Measurements from ENCODE around the gene SUMO4. TPM values are rescaled to one million over a fixed set of nuclear protein-coding genes. Genes with fewer than 3 reads are reported as not detected.

SUMO4 gene
- total and polyA plus RNA-seq, 4 donors: 0.83 to 3.3 (median 0.84) TPM; not detected in 1

DNA sequence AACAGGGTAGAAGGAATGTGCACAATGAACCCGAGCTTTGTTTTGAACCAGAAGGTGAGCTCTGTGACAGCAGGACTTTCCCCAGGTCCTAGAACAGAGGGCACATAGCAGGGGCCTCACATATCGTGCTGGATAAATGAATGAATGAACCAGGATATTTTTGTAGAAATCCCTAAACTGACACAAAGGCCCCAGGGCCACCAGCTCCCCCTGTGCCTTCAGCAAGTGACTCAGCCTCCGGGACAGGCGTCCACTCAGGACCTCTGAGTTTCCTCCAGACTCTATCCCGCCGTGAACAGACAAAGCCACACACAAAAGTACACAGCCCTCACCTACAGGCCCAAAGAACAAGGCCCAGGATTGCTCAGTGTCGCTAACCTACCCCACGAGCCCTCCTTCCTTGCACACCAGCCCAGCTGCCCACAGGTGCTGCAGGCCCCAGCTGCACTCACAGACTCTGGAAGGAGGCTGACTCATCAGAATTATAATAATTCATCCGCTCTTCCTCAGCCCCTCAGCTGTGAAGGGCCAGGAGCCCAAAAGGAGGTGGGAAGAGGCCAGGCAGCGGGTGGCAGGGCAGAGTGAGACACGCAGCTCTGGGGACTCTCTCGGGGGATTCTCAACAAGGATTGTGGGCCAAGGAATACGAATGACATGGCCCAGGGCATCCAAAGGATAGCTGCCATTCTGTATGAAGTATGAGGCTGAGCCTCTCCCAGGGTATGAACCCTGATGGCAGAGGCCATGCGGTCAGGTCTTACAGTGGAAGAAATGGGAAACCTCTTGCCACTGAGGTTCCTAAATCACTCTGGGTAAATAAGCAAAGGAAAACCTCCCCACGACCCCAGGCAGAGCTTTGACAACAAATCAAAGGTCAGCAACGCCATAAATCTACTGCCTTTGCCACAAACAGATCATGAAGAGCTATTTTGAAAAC, 40.9 kb downstream of the SUMO4 start:
- 83% methylated on average over 16 of the region's 16 CpGs for WGBS
- no peaks in the 10 kb centered on the region for H3K27me3 ChIP-seq (ENCODE audit: control insufficient read depth in 4 of 4, insufficient read depth in 4 of 4, low read length in 3 of 4)
- no peaks in the 10 kb centered on the region for H3K4me1 ChIP-seq (ENCODE audit: control insufficient read depth in 4 of 4, insufficient read depth in 4 of 4, low read length in 3 of 4)
- TF ChIP-seq NR2F2 (IDR thresholded peaks at IDR 0.05) (peak; percentile 71), HNF4G (IDR thresholded peaks at IDR 0.05) (no peak)
- H3K4me3 ChIP-seq (ENCODE audit: low read depth in 1 of 3, low read length in 3 of 3): no peak overlapping the region
- no peaks in the 10 kb centered on the region for H3K9me3 ChIP-seq (ENCODE audit: control insufficient read depth in 4 of 4, low read length in 3 of 4)
- H3K36me3 ChIP-seq (ENCODE audit: control insufficient read depth in 4 of 4, insufficient read depth in 3 of 4, low read depth in 1 of 4, low read length in 3 of 4): no peaks in the 10 kb centered on the region
- H3K9ac ChIP-seq (ENCODE audit: low read depth in 1 of 2, low read length in 2 of 2): no peak overlapping the region
- no peak overlapping the region for H3K27ac ChIP-seq (ENCODE audit: low read depth in 1 of 2, low read length in 2 of 2)
- no peak for DNase-seq (ENCODE audit: low spot score)

DNA sequence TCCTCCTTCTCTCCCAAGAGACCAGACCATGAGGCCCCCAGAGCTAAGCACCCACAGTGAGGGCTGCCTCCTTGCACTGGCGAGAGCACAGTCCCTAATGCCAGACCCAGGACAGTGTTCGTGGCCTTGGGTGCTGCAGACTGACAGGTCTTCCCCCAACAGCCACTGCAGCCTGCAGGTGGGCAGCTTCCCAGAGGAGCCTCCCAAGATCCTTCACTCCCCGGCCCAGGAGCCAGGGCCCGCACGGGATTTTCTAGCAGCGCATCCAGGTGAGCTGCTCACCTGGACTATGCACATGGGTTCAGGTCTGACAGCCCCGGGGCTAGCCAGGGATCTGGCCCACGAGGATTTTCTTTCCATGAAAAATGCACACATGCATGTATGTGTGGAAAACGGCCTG, 41.7 kb downstream of the SUMO4 start:
- Histone ChIP-seq H3K27ac (ENCODE audit: low read depth in 1 of 2, low read length in 2 of 2) (no peak overlapping the region), H3K9ac (ENCODE audit: low read depth in 1 of 2, low read length in 2 of 2) (no peak overlapping the region), H3K27me3 (ENCODE audit: control insufficient read depth in 4 of 4, insufficient read depth in 4 of 4, low read length in 3 of 4) (no peaks in the 10 kb centered on the region), H3K9me3 (ENCODE audit: control insufficient read depth in 4 of 4, low read length in 3 of 4) (no peaks in the 10 kb centered on the region), H3K36me3 (ENCODE audit: control insufficient read depth in 4 of 4, insufficient read depth in 3 of 4, low read depth in 1 of 4, low read length in 3 of 4) (no peaks in the 10 kb centered on the region), H3K4me1 (ENCODE audit: control insufficient read depth in 4 of 4, insufficient read depth in 4 of 4, low read length in 3 of 4) (no peaks in the 10 kb centered on the region), H3K4me3 (ENCODE audit: low read depth in 1 of 3, low read length in 3 of 3) (no peak overlapping the region)
- 84% methylated on average over 9 of the region's 9 CpGs for WGBS
- TF ChIP-seq, protein P1, sequence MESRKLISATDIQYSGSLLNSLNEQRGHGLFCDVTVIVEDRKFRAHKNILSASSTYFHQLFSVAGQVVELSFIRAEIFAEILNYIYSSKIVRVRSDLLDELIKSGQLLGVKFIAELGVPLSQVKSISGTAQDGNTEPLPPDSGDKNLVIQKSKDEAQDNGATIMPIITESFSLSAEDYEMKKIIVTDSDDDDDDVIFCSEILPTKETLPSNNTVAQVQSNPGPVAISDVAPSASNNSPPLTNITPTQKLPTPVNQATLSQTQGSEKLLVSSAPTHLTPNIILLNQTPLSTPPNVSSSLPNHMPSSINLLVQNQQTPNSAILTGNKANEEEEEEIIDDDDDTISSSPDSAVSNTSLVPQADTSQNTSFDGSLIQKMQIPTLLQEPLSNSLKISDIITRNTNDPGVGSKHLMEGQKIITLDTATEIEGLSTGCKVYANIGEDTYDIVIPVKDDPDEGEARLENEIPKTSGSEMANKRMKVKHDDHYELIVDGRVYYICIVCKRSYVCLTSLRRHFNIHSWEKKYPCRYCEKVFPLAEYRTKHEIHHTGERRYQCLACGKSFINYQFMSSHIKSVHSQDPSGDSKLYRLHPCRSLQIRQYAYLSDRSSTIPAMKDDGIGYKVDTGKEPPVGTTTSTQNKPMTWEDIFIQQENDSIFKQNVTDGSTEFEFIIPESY (IDR thresholded peaks at IDR 0.05): no peak
- TF ChIP-seq TAF1 (conservative IDR thresholded peaks at IDR 0.05) (no peak), YY1 (IDR thresholded peaks at IDR 0.05) (no peak)
- DNase-seq (ENCODE audit: low spot score): no peak

DNA sequence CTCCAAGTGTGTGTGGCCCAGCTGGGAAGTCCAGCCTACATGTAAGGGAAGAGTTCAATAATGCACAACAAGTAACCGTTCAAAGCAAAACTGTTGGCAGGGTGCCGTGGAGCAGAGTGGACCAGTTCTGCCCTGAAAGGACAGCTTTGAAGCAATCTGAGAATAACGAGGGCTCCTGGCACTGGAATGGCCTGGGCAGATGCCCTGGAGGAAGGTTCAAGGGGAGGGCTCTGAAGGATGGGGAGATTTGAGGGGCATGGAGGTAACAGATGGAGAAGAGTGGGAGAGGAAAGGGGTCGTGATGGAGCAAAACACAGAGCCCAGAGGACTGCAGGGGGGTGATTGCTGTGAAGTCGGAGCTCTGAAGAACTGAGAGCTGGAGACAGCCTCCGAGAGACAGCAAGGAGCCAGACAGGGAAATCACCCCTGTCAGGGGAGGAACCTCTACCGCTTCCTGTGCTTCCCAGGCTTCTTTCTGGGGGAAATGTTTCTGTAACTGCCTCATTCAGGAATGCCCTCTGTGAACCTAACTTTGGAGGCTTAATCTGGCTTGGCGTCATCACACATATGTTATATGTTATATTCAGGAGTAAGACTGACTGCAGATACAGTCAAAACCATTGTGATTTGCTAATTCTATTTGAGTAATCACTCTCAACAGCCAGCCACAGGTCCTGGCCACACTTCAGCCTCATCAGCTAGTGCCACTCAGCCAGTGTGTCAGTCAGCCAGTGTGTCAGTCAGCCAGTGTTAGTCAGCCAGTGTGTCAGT, 43.5 kb downstream of the SUMO4 start:
- Histone ChIP-seq H3K4me1 (ENCODE audit: control insufficient read depth in 4 of 4, insufficient read depth in 4 of 4, low read length in 3 of 4) (no peaks in the 10 kb centered on the region), H3K27ac (ENCODE audit: low read depth in 1 of 2, low read length in 2 of 2) (no peak overlapping the region), H3K4me3 (ENCODE audit: low read depth in 1 of 3, low read length in 3 of 3) (no peak overlapping the region), H3K9me3 (ENCODE audit: control insufficient read depth in 4 of 4, low read length in 3 of 4) (no peaks in the 10 kb centered on the region), H3K9ac (ENCODE audit: low read depth in 1 of 2, low read length in 2 of 2) (no peak overlapping the region), H3K36me3 (ENCODE audit: control insufficient read depth in 4 of 4, insufficient read depth in 3 of 4, low read depth in 1 of 4, low read length in 3 of 4) (no peaks in the 10 kb centered on the region), H3K27me3 (ENCODE audit: control insufficient read depth in 4 of 4, insufficient read depth in 4 of 4, low read length in 3 of 4) (no peaks in the 10 kb centered on the region)
- WGBS: 76% methylated on average over 8 of the region's 8 CpGs
- no peak for DNase-seq (ENCODE audit: low spot score)
- TF ChIP-seq JUND (IDR thresholded peaks at IDR 0.05) (no peak), YY1 (IDR thresholded peaks at IDR 0.05) (no peak), HNF4A (conservative IDR thresholded peaks at IDR 0.05) (no peak), RAD21 (IDR thresholded peaks at IDR 0.05) (no peak), RXRA (IDR thresholded peaks at IDR 0.05) (no peak), NR2F2 (IDR thresholded peaks at IDR 0.05) (no peak), FOXA2 (IDR thresholded peaks at IDR 0.05) (no peak), SP1 (IDR thresholded peaks at IDR 0.05) (no peak), HNF4G (IDR thresholded peaks at IDR 0.05) (no peak), EGR1 (IDR thresholded peaks at IDR 0.05; ENCODE audit: low read depth in 2 of 2) (no peak), FOXA1 (IDR thresholded peaks at IDR 0.05) (no peak), TAF1 (conservative IDR thresholded peaks at IDR 0.05) (no peak), GABPA (IDR thresholded peaks at IDR 0.05 in 1 of 2, conservative IDR thresholded peaks at IDR 0.05 in 1 of 2) (no peak)
- TF ChIP-seq, protein P1 (IDR thresholded peaks at IDR 0.05): no peak
- TF ChIP-seq, protein P2, sequence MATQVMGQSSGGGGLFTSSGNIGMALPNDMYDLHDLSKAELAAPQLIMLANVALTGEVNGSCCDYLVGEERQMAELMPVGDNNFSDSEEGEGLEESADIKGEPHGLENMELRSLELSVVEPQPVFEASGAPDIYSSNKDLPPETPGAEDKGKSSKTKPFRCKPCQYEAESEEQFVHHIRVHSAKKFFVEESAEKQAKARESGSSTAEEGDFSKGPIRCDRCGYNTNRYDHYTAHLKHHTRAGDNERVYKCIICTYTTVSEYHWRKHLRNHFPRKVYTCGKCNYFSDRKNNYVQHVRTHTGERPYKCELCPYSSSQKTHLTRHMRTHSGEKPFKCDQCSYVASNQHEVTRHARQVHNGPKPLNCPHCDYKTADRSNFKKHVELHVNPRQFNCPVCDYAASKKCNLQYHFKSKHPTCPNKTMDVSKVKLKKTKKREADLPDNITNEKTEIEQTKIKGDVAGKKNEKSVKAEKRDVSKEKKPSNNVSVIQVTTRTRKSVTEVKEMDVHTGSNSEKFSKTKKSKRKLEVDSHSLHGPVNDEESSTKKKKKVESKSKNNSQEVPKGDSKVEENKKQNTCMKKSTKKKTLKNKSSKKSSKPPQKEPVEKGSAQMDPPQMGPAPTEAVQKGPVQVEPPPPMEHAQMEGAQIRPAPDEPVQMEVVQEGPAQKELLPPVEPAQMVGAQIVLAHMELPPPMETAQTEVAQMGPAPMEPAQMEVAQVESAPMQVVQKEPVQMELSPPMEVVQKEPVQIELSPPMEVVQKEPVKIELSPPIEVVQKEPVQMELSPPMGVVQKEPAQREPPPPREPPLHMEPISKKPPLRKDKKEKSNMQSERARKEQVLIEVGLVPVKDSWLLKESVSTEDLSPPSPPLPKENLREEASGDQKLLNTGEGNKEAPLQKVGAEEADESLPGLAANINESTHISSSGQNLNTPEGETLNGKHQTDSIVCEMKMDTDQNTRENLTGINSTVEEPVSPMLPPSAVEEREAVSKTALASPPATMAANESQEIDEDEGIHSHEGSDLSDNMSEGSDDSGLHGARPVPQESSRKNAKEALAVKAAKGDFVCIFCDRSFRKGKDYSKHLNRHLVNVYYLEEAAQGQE (IDR thresholded peaks at IDR 0.05): no peak
- TF ChIP-seq, protein P3, sequence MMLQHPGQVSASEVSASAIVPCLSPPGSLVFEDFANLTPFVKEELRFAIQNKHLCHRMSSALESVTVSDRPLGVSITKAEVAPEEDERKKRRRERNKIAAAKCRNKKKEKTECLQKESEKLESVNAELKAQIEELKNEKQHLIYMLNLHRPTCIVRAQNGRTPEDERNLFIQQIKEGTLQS (IDR thresholded peaks at IDR 0.05): no peak
- TF ChIP-seq, protein P4, sequence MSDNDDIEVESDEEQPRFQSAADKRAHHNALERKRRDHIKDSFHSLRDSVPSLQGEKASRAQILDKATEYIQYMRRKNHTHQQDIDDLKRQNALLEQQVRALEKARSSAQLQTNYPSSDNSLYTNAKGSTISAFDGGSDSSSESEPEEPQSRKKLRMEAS (IDR thresholded peaks at IDR 0.05): no peak
